SK-N-SH treated with all-trans-retinoic acid at 6 μM for 48 hours (cell line): ENCODE data around the gene SUSD6.

Experiments used
- ATAC-seq: fragments of 200-7000 bp; cut with Tn5 transposase; 3 replicates; pipeline ENCODE4 v1.9.1; 2020; ENCODE audit warnings: mild to moderate bottlenecking, moderate library complexity
- ARNTL ChIP-seq: fragments of 450-650 bp; formaldehyde crosslinking; IDR thresholded peaks from 2 replicates; pipeline ENCODE4 v1.5.0; 2020; ENCODE audit warnings: low read depth, mild to moderate bottlenecking, moderate library complexity, borderline replicate concordance
- BACH2 ChIP-seq: fragments of 250-450 bp; sonication (Bioruptor Pico); IDR thresholded peaks from 2 replicates; pipeline ENCODE4 v1.9.0; 2021; ENCODE audit warnings: mild to moderate bottlenecking, borderline replicate concordance
- CSDC2 ChIP-seq: fragments of 250-450 bp; sonication (Bioruptor Pico); IDR thresholded peaks from 2 replicates; pipeline ENCODE4 v1.5.0; 2020; ENCODE audit warnings: mild to moderate bottlenecking, moderate library complexity
- ESRRG ChIP-seq: fragments of 250-450 bp; sonication (Bioruptor Pico); IDR thresholded peaks from 2 replicates; pipeline ENCODE4 v1.6.1; 2021; ENCODE audit warnings: mild to moderate bottlenecking
- GLIS3 ChIP-seq: fragments of 250-450 bp; sonication (Bioruptor Pico); IDR thresholded peaks from 2 replicates; pipeline ENCODE4 v1.5.0; 2020; ENCODE audit warnings: mild to moderate bottlenecking, moderate library complexity
- OSR1 ChIP-seq: fragments of 250-450 bp; sonication (Bioruptor Pico); IDR thresholded peaks from 2 replicates; pipeline ENCODE4 v1.8.0; 2022; ENCODE audit warnings: moderate library complexity, mild to moderate bottlenecking, inconsistent platforms
- PPARA ChIP-seq: fragments of 250-450 bp; sonication (Bioruptor Pico); IDR thresholded peaks from 2 replicates; pipeline ENCODE4 v1.5.0; 2020; ENCODE audit warnings: mild to moderate bottlenecking, borderline replicate concordance
- RARB ChIP-seq: fragments of 250-450 bp; sonication (Bioruptor Pico); IDR thresholded peaks from 2 replicates; pipeline ENCODE4 v1.8.0; 2021; ENCODE audit warnings: mild to moderate bottlenecking, moderate library complexity
- SNAI2 ChIP-seq: fragments of 250-450 bp; sonication (Bioruptor Pico); IDR thresholded peaks from 2 replicates; pipeline ENCODE4 v1.5.0; 2020; ENCODE audit warnings: mild to moderate bottlenecking, moderate library complexity
- TCF4 ChIP-seq: fragments of 250-450 bp; sonication (Bioruptor Pico); IDR thresholded peaks from 2 replicates; pipeline ENCODE4 v1.8.0; 2021; ENCODE audit warnings: mild to moderate bottlenecking, moderate library complexity, borderline replicate concordance
- TOX ChIP-seq: fragments of 250-450 bp; sonication (Bioruptor Pico); IDR thresholded peaks from 2 replicates; pipeline ENCODE4 v1.8.0; 2021; ENCODE audit warnings: mild to moderate bottlenecking, moderate library complexity, borderline replicate concordance
- ZC3H10 ChIP-seq: fragments of 250-450 bp; sonication (Bioruptor Pico); IDR thresholded peaks from 2 replicates; pipeline ENCODE4 v1.5.1; 2021; ENCODE audit warnings: mild to moderate bottlenecking, moderate library complexity
- ZFP3 ChIP-seq: fragments of 250-450 bp; sonication (Bioruptor Pico); IDR thresholded peaks from 2 replicates; pipeline ENCODE4 v1.5.0; 2020; ENCODE audit warnings: mild to moderate bottlenecking, moderate library complexity
- ZFP30 ChIP-seq: fragments of 450-650 bp; formaldehyde crosslinking; IDR thresholded peaks from 2 replicates; pipeline ENCODE4 v1.5.0; 2022; ENCODE audit warnings: mild to moderate bottlenecking, moderate library complexity
- ZNF565 ChIP-seq: fragments of 450-650 bp; formaldehyde crosslinking; conservative IDR thresholded peaks from 2 replicates; pipeline ENCODE4 v1.5.0; 2020; ENCODE audit warnings: low read depth, mild to moderate bottlenecking, moderate library complexity
- ZNF70 ChIP-seq: fragments of 450-650 bp; formaldehyde crosslinking; IDR thresholded peaks from 2 replicates; pipeline ENCODE4 v1.5.0; 2020; ENCODE audit warnings: mild to moderate bottlenecking, moderate library complexity
- ZNF8 ChIP-seq: fragments of 450-650 bp; formaldehyde crosslinking; IDR thresholded peaks from 2 replicates; pipeline ENCODE4 v1.5.0; 2020; ENCODE audit warnings: mild to moderate bottlenecking, moderate library complexity
- TF ChIP-seq, protein P1 (sequence below): fragments of 250-450 bp; sonication (Bioruptor Pico); IDR thresholded peaks from 2 replicates; pipeline ENCODE4 v1.5.1; 2020; ENCODE audit warnings: low read depth, mild to moderate bottlenecking, moderate library complexity
- TF ChIP-seq, protein P2 (sequence below): fragments of 250-450 bp; sonication (Bioruptor Pico); IDR thresholded peaks from 2 replicates; pipeline ENCODE4 v1.8.0; 2020; ENCODE audit warnings: mild to moderate bottlenecking, moderate library complexity, borderline replicate concordance
- TF ChIP-seq, protein P3 (sequence below): fragments of 250-450 bp; sonication (Bioruptor Pico); IDR thresholded peaks from 2 replicates; pipeline ENCODE4 v1.5.1; 2021; ENCODE audit warnings: mild to moderate bottlenecking, moderate library complexity
- TF ChIP-seq, protein P4 (sequence below): fragments of 250-450 bp; sonication (Bioruptor Pico); IDR thresholded peaks from 2 replicates; pipeline ENCODE4 v1.8.0; 2021; ENCODE audit warnings: low read depth, mild to moderate bottlenecking, moderate library complexity, borderline replicate concordance
- TF ChIP-seq, protein P5 (sequence below): fragments of 250-450 bp; sonication (Bioruptor Pico); IDR thresholded peaks from 2 replicates; pipeline ENCODE4 v1.5.0; 2020; ENCODE audit warnings: mild to moderate bottlenecking, moderate library complexity

Gene SUSD6

DNA sequence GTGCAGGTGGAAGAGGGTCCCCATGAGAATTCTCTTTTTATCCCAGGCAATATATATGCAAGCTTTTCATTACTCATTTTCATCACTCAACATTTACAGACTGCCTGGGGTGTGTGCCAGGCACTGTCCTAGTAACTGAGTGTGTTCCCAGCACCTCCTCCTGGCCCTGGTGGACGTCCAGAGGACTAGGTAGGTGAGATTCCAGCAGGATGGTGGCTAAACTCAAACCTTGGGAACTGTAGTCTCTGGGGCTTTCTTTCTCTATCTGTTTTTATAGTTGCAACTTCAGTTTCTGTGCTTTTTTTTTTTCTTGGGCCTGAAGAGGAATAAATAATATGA is 63.8 kb downstream of the SUSD6 start (continued):
- TF ChIP-seq, protein P1, sequence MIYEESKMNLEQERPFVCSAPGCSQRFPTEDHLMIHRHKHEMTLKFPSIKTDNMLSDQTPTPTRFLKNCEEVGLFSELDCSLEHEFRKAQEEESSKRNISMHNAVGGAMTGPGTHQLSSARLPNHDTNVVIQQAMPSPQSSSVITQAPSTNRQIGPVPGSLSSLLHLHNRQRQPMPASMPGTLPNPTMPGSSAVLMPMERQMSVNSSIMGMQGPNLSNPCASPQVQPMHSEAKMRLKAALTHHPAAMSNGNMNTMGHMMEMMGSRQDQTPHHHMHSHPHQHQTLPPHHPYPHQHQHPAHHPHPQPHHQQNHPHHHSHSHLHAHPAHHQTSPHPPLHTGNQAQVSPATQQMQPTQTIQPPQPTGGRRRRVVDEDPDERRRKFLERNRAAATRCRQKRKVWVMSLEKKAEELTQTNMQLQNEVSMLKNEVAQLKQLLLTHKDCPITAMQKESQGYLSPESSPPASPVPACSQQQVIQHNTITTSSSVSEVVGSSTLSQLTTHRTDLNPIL: no peak
- TF ChIP-seq ZFP30 (CRISPR knock-in tag) (no peak), CSDC2 (CRISPR knock-in tag) (no peak)
- TF ChIP-seq, all 23 proteins: peak for 0

DNA sequence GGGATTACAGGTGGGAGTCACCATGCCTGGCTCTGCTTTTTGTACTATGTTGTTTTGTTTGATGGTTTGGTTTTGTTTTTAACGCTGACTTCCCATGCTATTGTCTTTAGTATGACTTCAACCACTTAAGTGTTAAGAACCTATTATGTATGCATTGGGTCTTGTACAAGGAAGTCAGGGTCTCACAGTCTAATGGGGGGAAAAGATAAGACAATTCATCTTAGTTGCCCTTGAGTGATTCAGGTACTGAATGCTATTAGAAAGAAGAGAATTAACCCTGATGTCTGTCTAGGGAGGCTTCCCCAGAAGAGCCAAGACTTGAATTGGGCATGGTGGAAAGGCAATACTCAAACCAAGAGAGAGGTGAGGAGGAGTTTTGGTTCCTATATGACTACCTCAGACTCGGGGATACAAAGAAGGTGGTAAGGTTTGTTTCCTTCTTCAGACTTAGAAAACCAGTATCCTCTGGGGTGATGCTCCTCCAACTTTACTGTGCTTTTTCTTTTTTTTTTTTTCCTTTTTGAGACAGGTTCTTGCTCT is 64.6 kb downstream of the SUSD6 start:
- no peak for TF ChIP-seq ZNF70 (CRISPR knock-in tag)
- TF ChIP-seq ESRRG (CRISPR knock-in tag): no peak
- TF ChIP-seq ZFP3 (CRISPR knock-in tag): no peak
- TF ChIP-seq, protein P2, sequence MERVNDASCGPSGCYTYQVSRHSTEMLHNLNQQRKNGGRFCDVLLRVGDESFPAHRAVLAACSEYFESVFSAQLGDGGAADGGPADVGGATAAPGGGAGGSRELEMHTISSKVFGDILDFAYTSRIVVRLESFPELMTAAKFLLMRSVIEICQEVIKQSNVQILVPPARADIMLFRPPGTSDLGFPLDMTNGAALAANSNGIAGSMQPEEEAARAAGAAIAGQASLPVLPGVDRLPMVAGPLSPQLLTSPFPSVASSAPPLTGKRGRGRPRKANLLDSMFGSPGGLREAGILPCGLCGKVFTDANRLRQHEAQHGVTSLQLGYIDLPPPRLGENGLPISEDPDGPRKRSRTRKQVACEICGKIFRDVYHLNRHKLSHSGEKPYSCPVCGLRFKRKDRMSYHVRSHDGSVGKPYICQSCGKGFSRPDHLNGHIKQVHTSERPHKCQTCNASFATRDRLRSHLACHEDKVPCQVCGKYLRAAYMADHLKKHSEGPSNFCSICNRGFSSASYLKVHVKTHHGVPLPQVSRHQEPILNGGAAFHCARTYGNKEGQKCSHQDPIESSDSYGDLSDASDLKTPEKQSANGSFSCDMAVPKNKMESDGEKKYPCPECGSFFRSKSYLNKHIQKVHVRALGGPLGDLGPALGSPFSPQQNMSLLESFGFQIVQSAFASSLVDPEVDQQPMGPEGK (CRISPR knock-in tag): no peak
- TF ChIP-seq, protein P1: no peak
- TF ChIP-seq, protein P3, sequence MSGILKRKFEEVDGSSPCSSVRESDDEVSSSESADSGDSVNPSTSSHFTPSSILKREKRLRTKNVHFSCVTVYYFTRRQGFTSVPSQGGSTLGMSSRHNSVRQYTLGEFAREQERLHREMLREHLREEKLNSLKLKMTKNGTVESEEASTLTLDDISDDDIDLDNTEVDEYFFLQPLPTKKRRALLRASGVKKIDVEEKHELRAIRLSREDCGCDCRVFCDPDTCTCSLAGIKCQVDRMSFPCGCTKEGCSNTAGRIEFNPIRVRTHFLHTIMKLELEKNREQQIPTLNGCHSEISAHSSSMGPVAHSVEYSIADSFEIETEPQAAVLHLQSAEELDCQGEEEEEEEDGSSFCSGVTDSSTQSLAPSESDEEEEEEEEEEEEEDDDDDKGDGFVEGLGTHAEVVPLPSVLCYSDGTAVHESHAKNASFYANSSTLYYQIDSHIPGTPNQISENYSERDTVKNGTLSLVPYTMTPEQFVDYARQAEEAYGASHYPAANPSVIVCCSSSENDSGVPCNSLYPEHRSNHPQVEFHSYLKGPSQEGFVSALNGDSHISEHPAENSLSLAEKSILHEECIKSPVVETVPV (CRISPR knock-in tag): no peak
- TF ChIP-seq GLIS3 (CRISPR knock-in tag): no peak
- TF ChIP-seq, protein P4, sequence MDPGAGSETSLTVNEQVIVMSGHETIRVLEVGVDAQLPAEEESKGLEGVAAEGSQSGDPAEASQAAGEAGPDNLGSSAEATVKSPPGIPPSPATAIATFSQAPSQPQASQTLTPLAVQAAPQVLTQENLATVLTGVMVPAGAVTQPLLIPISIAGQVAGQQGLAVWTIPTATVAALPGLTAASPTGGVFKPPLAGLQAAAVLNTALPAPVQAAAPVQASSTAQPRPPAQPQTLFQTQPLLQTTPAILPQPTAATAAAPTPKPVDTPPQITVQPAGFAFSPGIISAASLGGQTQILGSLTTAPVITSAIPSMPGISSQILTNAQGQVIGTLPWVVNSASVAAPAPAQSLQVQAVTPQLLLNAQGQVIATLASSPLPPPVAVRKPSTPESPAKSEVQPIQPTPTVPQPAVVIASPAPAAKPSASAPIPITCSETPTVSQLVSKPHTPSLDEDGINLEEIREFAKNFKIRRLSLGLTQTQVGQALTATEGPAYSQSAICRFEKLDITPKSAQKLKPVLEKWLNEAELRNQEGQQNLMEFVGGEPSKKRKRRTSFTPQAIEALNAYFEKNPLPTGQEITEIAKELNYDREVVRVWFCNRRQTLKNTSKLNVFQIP (CRISPR knock-in tag): no peak
- no peak for TF ChIP-seq PPARA (CRISPR knock-in tag)
- TF ChIP-seq ZNF8 (CRISPR knock-in tag): no peak
- no peak for TF ChIP-seq SNAI2 (CRISPR knock-in tag)
- TF ChIP-seq, protein P5, sequence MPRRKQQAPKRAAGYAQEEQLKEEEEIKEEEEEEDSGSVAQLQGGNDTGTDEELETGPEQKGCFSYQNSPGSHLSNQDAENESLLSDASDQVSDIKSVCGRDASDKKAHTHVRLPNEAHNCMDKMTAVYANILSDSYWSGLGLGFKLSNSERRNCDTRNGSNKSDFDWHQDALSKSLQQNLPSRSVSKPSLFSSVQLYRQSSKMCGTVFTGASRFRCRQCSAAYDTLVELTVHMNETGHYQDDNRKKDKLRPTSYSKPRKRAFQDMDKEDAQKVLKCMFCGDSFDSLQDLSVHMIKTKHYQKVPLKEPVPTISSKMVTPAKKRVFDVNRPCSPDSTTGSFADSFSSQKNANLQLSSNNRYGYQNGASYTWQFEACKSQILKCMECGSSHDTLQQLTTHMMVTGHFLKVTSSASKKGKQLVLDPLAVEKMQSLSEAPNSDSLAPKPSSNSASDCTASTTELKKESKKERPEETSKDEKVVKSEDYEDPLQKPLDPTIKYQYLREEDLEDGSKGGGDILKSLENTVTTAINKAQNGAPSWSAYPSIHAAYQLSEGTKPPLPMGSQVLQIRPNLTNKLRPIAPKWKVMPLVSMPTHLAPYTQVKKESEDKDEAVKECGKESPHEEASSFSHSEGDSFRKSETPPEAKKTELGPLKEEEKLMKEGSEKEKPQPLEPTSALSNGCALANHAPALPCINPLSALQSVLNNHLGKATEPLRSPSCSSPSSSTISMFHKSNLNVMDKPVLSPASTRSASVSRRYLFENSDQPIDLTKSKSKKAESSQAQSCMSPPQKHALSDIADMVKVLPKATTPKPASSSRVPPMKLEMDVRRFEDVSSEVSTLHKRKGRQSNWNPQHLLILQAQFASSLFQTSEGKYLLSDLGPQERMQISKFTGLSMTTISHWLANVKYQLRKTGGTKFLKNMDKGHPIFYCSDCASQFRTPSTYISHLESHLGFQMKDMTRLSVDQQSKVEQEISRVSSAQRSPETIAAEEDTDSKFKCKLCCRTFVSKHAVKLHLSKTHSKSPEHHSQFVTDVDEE (CRISPR knock-in tag): no peak
- no peak for TF ChIP-seq TCF4
- TF ChIP-seq OSR1 (CRISPR knock-in tag): no peak
- TF ChIP-seq TOX (CRISPR knock-in tag): no peak
- TF ChIP-seq CSDC2 (CRISPR knock-in tag): no peak
- no peak for TF ChIP-seq ZC3H10
- TF ChIP-seq BACH2: no peak
- TF ChIP-seq ZNF565 (CRISPR knock-in tag): no peak
- ATAC-seq: no peak

DNA sequence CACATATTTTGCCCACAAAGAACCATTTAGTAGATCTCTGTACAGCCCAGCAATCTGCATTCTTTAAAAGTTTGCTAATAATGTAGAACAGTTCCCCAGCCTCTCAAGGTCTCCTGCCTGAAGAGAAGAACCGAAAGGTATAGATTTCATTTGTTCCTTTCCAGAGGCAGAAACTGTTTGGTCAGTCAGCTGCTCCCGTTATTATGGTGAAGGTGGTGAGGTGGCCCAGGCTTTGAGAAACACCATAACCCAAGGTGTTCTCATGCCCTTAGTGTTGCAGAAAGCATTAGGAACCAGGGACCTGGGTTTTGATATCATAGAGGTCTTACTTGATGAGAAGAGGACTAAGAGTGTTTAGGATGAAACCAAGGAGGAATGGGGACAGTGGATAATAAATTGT is 65.3 kb downstream of the SUSD6 start:
- no peak for ATAC-seq
- TF ChIP-seq ZNF565 (CRISPR knock-in tag) (no peak), ARNTL (CRISPR knock-in tag) (no peak), TOX (CRISPR knock-in tag) (no peak), RARB (CRISPR knock-in tag) (no peak), SNAI2 (CRISPR knock-in tag) (no peak), ZFP30 (CRISPR knock-in tag) (no peak), CSDC2 (CRISPR knock-in tag) (no peak), ZFP3 (CRISPR knock-in tag) (no peak), TCF4 (no peak), GLIS3 (CRISPR knock-in tag) (no peak), ESRRG (CRISPR knock-in tag) (no peak)
- TF ChIP-seq, protein P4 (CRISPR knock-in tag): no peak
- TF ChIP-seq, protein P2 (CRISPR knock-in tag): no peak
- TF ChIP-seq, protein P1: no peak
